NCI-H2107 treated with DMSO at 0.1 percent for 48 hours (cell line): ENCODE data around the gene GALNT2.

ENCODE experiments used
- DNase-seq: peaks from one replicate; lab custom pipeline; 2025; ENCODE audit not compliant: unreplicated experiment; lab: John Stamatoyannopoulos, UW

Gene GALNT2

GRCh38 chr1:230110971-230111370, 43.9 kb downstream of the GALNT2 start:
- DNase-seq, result no peak

- no peak for DNase-seq
These were observed 45.2 kb downstream of the GALNT2 start for GRCh38 chr1:230112131-230112701.

DNA sequence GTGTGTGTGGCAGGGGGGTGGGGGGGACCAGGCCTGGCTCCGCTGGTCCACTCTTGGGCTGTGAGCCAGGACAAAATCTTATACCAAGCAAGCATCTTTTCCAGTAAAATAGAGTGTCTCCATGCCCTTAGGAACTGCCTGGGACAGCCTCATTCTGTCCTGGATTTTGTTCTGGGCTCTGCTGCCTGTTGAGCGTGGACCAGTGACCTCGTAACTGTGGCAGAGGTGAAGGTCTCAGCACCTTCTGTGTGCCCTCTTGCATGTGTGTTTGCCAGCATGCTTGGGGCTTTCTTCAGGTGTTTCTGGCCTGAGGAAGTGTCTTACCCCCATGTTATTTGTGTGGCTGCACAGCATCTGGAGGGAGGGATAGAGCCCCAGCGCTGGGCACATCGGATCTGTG, 45.7 kb downstream of the GALNT2 start:
- DNase-seq, result no peak

DNA sequence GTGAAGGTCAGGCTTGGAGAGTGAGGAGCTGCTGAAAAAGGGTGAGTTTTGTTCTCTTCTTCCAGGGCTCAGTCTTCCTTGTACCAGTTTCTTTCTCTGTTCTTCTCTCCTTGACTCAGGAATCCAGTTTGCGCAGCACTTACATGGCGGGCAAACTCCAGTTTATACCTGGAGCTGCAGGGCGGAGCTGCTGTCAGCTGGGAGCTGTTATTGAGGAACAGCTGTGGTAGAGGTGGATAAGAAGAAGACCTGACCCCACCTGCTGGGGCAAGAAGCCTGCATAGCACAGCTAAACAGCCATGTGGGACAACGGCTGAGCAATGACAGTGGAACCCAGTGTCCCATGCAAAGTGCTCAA, 46.2 kb downstream of the GALNT2 start:
- DNase-seq, result no peak

DNA sequence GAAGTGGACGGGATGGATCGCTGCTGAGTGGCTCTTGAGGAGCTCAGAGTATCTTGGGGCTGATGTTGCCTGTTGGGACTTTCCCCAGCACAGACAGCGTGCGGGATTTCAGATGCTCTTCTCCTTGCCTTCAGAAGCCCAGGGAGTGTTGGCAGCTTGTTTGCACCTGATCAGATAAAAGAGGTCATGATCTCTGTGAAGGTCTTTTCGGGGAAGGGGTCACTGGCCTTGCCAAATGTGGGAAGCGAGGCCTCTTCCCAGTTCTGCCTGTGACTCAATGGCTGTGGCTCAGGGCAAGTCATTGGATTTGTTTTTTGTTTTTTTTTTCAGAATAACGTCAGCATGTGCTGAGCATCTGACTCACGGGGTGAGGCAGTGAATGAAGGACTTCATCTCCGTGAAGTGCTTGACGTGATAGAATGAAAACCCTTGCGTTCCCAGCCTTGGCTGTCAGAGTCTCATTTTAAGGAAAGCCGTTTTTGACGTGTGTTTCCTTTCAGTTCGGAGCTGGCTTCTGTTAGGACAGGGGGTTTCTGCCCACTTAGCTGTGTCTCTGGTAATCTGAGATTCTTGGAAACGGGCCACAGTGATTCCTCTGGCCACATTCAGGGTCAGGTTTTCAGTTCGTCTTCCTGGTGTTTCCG, 46.7 kb downstream of the GALNT2 start:
- DNase-seq, result no peak

DNA sequence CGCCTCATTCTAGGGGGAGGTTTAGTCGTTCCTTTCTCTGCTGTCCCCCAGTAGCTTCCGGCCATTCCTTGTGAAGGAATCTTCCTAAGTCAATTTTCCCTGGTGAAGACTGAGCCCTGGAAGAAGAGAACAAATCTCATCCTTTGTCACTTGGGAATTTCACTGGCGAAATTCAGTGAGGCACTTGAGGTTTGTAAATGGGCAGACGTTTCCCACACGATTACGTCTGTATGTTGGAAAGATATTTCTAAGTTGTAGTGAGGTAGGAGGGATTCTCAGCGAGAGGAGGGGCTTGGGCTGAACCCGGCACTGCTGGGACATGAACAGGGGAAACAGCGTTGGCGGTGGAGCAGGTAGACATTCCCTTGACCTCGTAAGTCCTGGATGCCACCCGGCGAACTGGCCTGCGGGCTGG, 47.2 kb downstream of the GALNT2 start:
- DNase-seq, result no peak

- no peak for DNase-seq
These were observed 50.7 kb downstream of the GALNT2 start for GRCh38 chr1:230117694-230118093.

DNA sequence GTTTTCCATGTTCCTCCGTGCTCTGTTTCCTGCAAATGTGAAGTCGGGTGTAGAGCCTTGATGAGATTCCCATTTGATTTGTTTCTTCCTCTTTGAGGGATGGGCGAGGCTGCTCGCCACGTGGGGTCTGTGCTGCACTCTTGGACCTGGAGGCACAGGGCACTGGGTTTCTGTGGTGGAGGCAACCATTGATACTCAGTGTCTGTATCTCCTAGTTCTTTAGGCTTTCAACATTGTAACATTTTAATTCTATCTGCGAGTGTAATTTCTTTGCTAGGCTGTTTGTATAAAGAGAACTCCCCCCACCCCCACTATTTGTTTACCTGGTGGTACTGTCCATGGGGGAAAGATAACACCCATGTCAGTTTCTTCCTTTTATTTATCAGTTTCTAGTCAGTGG, 52.3 kb downstream of the GALNT2 start:
- no peak for DNase-seq

- no peak for DNase-seq
These were observed 53.4 kb downstream of the GALNT2 start for GRCh38 chr1:230120289-230120920.

GRCh38 chr1:230120921-230121381, 53.9 kb downstream of the GALNT2 start:
- DNase-seq, result no peak

- DNase-seq, result no peak
These were observed 54.9 kb downstream of the GALNT2 start for GRCh38 chr1:230121950-230122349.

- no peak for DNase-seq
These were observed 55.6 kb downstream of the GALNT2 start for GRCh38 chr1:230122366-230123279.

GRCh38 chr1:230123280-230124185, 56.5 kb downstream of the GALNT2 start:
- DNase-seq, result no peak

GRCh38 chr1:230124186-230125128, 57.4 kb downstream of the GALNT2 start:
- DNase-seq, result peak; percentile 77

DNA sequence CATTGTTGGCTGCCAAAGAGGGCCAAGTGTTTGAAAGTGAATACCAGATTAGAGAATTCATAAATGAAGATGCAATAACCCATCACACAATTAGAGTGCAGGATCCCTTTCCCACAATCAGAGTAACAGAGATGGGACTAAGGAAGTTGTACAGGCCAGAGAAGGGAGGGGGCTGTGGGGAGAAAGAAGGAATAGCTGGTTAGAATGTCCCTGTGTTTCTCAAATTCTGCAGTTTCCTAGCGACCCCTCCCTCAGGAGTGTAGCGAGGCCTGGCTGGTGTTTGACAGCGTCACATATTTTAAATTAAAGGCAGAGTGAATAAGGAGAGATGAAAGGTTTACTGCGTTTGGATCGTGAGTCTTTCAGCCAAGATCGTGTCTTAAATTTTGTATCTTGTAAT, 58.1 kb downstream of the GALNT2 start:
- DNase-seq, result no peak

DNA sequence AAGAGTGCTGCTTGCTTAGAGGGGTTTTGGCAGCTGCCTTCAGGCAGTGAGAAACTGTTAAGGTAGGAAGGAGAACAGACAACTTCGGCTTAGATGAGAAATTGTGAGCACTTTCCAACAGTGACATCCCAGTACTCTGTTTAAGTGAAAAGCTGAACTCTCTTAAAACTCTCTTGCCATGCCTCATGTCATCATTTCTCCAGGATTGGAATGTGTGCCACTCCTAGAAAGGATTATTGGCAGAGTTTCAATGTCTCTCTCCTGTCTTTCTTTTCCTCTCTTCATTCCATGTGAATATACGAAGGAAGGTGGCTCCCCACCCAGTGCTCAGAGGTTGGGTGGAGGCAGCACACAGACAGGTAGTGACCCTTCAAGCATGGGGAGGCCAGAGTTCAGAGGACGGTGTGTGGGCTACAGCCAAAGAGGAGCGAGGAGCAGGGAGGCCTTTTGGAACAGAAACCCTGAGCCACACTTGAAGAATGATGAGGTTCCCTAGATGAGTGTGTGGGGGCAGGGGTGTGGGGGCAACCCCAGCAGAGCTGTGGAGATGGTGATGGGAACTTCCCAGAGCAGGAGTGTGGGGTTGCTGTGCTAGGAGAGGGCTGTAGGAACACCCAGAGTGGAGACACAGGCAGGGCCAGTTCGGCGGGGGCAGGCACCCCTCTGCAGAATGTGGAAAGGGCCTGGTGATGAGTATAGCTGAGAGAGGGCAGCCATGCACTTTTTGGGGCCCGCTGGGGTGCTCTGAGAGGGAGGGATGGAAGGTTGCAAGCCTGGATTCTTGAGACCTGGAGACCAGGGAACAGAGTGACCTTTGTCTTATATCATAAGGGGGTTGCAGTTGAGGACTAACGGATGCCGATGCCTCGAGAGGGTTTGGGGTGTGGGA, 58.8 kb downstream of the GALNT2 start:
- DNase-seq, result no peak

DNA sequence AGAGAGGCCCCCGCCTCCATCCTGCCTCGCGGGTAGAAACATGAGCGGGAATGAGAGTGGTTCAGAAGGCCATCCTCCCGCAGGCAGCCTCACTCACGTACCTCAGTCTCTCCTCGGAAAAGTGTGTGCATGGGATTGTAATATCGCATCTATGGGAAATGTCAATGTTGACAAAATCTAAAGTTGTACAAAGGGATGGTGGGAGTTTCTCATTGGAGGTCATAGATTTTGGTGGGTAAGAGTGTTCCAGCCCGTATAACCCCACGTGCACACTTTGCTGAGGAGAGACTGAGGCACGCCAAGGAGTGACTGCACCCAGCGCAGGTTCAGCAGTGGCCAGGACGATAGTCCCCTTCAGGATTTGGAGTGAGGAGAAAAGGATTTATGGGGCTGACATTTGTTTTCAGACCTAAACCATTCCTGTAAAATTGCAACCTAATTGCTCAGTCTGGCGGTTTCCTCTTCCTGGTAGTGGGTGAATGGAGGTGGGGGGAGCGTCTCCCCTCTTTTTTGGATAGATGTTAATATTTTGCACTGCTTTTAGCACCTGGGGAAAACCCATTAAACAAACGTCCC, 59.6 kb downstream of the GALNT2 start:
- no peak for DNase-seq
